ENCODE data around the gene NR3C2.

Gene NR3C2

DNA sequence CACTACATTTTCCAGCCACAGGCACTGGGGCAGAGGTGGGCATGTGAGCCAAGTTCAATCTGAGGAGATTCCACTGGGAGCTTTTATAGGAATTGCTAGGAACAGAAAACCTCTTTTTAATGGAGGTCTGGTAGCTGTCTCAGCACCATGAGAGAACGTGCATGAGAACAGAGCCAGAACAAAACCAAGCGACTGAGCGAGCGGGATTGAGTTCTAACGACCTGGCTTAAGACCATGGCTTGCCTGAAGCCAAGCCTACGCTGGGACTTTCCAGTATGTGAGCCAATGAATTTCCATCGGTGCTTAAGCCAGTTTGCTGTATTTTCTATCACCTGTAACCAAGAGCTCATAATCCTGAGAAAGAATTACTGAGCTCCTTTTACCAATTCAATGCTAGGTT, 183.7 kb downstream of the NR3C2 start:
- Histone ChIP-seq H3K9me3 (ENCODE audit: insufficient read depth, low read length, severe bottlenecking) (no peaks in the 10 kb centered on the region), H3K27ac (ENCODE audit: low read length) (no peak overlapping the region), H3K4me1 (ENCODE audit: insufficient read depth, low read length) (no peaks in the 10 kb centered on the region), H3K4me3 (ENCODE audit: low read depth in 1 of 2, low read length in 2 of 2) (no peak overlapping the region), H3K4me2 (ENCODE audit: insufficient read depth, low read length) (no peak overlapping the region), H3K27me3 (ENCODE audit: insufficient read depth, low read length, poor library complexity) (no peaks in the 10 kb centered on the region), H4K20me1 (ENCODE audit: insufficient read depth, low read length) (no peaks in the 10 kb centered on the region), H2AFZ (ENCODE audit: low read depth, low read length) (no peak overlapping the region), H3K36me3 (ENCODE audit: insufficient read depth, low read length) (no peaks in the 10 kb centered on the region), H3K9ac (ENCODE audit: low read depth, low read length) (no peak overlapping the region), H3K79me2 (ENCODE audit: insufficient read depth, low read length) (no peaks in the 10 kb centered on the region)
- ATAC-seq (ENCODE audit: insufficient read depth, low read depth): no peak
- TF ChIP-seq CTCF (IDR thresholded peaks at IDR 0.05; ENCODE audit: borderline replicate concordance, extremely low read depth, low read length, poor library complexity, severe bottlenecking) (no peak), EZH2 (IDR thresholded peaks at IDR 0.05; ENCODE audit: borderline replicate concordance, low read depth, low read length, severe bottlenecking) (no peak)
- DNase-seq: no peak

GRCh38 chr4:148255344-148255720, 186.9 kb downstream of the NR3C2 start:
- H4K20me1 ChIP-seq (ENCODE audit: insufficient read depth, low read length): no peaks in the 10 kb centered on the region
- H3K4me2 ChIP-seq (ENCODE audit: insufficient read depth, low read length): no peak overlapping the region
- H2AFZ ChIP-seq (ENCODE audit: low read depth, low read length): no peak overlapping the region
- no peak overlapping the region for H3K27ac ChIP-seq (ENCODE audit: low read length)
- no peaks in the 10 kb centered on the region for H3K9me3 ChIP-seq (ENCODE audit: insufficient read depth, low read length, severe bottlenecking)
- no peaks in the 10 kb centered on the region for H3K4me1 ChIP-seq (ENCODE audit: insufficient read depth, low read length)
- H3K4me3 ChIP-seq (ENCODE audit: low read depth in 1 of 2, low read length in 2 of 2): no peak overlapping the region
- no peaks in the 10 kb centered on the region for H3K36me3 ChIP-seq (ENCODE audit: insufficient read depth, low read length)
- H3K9ac ChIP-seq (ENCODE audit: low read depth, low read length): no peak overlapping the region
- ATAC-seq (ENCODE audit: insufficient read depth, low read depth): no peak
- TF ChIP-seq CTCF (IDR thresholded peaks at IDR 0.05; ENCODE audit: borderline replicate concordance, extremely low read depth, low read length, poor library complexity, severe bottlenecking) (no peak), EZH2 (IDR thresholded peaks at IDR 0.05; ENCODE audit: borderline replicate concordance, low read depth, low read length, severe bottlenecking) (no peak)
- H3K79me2 ChIP-seq (ENCODE audit: insufficient read depth, low read length): no peaks in the 10 kb centered on the region
- H3K27me3 ChIP-seq (ENCODE audit: insufficient read depth, low read length, poor library complexity): no peaks in the 10 kb centered on the region
- no peak for DNase-seq

DNA sequence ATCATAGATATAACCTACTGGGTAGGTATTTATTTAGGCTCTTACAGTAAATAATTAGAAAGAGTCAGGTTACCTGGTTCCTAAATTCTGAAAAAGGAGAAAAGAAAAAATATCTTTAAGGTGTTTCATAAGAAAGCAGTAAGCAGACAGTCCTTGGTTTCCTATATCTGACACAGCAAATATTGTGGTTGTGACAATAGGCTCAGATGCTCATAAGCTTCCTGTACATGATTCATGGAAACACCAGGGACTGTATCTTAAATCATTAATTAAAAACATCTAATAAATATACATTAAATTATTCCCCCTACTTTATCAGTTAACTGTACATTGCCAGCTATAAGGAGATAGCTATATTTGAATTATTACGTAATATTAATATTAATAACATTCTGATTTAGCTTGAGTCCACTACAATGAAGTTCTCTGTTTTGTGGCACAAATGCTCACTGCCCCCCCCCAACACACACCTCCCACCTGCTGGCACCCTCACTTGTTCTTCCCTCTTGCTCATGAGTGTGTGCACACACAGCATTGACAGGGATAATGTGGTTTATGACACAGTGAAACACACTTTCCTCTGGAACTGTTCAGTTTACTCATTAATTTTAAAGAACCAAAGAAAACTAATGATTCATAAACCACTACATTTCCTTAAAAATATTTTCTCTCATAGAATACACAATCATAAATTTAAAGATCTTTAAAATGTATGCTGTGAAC, 187.4 kb downstream of the NR3C2 start:
- Histone ChIP-seq H3K27me3 (ENCODE audit: insufficient read depth, low read length, poor library complexity) (no peaks in the 10 kb centered on the region), H4K20me1 (ENCODE audit: insufficient read depth, low read length) (no peaks in the 10 kb centered on the region), H3K79me2 (ENCODE audit: insufficient read depth, low read length) (no peaks in the 10 kb centered on the region), H3K9ac (ENCODE audit: low read depth, low read length) (no peak overlapping the region), H3K36me3 (ENCODE audit: insufficient read depth, low read length) (no peaks in the 10 kb centered on the region), H3K4me2 (ENCODE audit: insufficient read depth, low read length) (no peak overlapping the region), H3K4me3 (ENCODE audit: low read depth in 1 of 2, low read length in 2 of 2) (no peak overlapping the region), H3K4me1 (ENCODE audit: insufficient read depth, low read length) (no peaks in the 10 kb centered on the region), H2AFZ (ENCODE audit: low read depth, low read length) (no peak overlapping the region), H3K9me3 (ENCODE audit: insufficient read depth, low read length, severe bottlenecking) (no peaks in the 10 kb centered on the region), H3K27ac (ENCODE audit: low read length) (no peak overlapping the region)
- ATAC-seq (ENCODE audit: insufficient read depth, low read depth): no peak
- DNase-seq: no peak
- TF ChIP-seq CTCF (IDR thresholded peaks at IDR 0.05; ENCODE audit: borderline replicate concordance, extremely low read depth, low read length, poor library complexity, severe bottlenecking): no peak
- no peak for TF ChIP-seq EZH2 (IDR thresholded peaks at IDR 0.05; ENCODE audit: borderline replicate concordance, low read depth, low read length, severe bottlenecking)
